Central memory CD4-positive, alpha-beta T cell (primary cell): ENCODE data around the gene AASDH.

Experiments
- DNase-seq: peaks from one replicate; pipeline ENCODE4 v3.0.0; 2022
- total RNA-seq, 3 experiments: gene quantifications; one replicate each; lab custom pipeline; 2026; lab: John Stamatoyannopoulos, UW

The AASDH gene, protein sequence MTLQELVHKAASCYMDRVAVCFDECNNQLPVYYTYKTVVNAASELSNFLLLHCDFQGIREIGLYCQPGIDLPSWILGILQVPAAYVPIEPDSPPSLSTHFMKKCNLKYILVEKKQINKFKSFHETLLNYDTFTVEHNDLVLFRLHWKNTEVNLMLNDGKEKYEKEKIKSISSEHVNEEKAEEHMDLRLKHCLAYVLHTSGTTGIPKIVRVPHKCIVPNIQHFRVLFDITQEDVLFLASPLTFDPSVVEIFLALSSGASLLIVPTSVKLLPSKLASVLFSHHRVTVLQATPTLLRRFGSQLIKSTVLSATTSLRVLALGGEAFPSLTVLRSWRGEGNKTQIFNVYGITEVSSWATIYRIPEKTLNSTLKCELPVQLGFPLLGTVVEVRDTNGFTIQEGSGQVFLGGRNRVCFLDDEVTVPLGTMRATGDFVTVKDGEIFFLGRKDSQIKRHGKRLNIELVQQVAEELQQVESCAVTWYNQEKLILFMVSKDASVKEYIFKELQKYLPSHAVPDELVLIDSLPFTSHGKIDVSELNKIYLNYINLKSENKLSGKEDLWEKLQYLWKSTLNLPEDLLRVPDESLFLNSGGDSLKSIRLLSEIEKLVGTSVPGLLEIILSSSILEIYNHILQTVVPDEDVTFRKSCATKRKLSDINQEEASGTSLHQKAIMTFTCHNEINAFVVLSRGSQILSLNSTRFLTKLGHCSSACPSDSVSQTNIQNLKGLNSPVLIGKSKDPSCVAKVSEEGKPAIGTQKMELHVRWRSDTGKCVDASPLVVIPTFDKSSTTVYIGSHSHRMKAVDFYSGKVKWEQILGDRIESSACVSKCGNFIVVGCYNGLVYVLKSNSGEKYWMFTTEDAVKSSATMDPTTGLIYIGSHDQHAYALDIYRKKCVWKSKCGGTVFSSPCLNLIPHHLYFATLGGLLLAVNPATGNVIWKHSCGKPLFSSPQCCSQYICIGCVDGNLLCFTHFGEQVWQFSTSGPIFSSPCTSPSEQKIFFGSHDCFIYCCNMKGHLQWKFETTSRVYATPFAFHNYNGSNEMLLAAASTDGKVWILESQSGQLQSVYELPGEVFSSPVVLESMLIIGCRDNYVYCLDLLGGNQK
- 18.9 to 38.3 (median 28.6) reads per million in 3 experiments for total RNA-seq

GRCh38 chr4:56387023-56388001 is at the start of gene AASDH:
AASDH (minus strand) TSS chr4:56387491; CDS start chr4:56384299, 3,192 bp downstream.
- DNase-seq = peak; percentile 94

DNA sequence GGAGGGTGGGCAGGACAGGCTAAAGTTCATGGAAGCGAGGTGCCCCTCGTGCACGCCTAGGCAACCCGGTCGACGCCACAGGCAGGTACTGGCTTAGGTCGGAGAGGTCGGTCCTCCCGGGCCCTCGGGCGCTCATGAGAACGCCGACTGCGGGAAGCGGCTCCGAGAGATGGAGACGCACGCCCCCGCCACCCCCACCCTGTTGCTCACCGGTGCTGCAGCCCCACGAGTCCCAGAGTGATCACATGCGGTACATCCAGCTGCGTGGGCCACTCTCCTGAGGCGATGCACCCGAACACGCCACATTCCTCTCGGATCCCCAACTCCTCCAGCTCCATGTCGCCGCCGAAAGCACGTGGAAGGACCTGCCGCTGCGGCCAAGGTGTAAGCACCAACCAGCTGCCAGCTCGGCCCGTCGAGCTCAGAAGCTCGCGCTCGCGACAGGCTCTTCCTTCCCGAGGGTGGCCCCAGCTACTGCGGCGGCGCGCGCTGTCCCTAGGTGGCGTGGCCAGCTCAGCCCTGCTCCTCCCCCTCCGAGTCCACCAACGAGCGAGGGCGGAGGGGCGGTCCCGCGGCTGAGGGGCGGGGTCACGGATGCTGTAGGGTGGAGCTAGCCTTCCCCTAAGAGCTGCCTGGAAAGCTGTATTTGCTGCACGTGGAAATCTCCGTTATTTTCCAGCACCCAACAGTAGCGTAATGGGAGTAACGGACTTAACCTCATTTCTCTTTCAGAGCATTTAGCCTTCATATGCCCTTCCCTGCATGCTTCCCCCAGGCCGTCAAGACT is 48.0 kb upstream of the AASDH start, which contains the start of gene PPAT:
TSS of gene PPAT (minus strand) at position 476 of the 787 bp plus-strand sequence. CDS start at position 338, 138 bp downstream.
- peak; percentile 99 for DNase-seq

GRCh38 chr4:56434599-56435139 is 47.4 kb upstream of the AASDH start:
- DNase-seq = no peak

DNA sequence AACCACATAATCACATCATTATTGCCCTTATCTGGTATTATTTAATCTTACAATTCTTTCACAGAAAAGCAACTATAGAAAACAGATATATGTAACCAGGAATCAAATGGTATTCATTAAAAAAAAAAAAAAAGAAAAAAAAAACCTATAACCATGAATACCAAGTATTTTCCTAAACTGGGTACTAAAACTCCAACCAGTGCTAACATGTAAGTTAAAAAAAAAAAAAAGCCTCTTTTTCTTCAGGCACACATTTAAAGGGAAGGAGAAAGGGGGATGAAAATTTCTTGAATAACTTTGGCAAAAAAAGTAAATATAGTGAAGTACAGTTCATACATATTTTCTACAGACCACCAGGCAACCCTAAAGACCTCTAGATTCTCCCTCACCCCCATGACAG is 46.0 kb upstream of the AASDH start:
- DNase-seq = no peak

- no peak for DNase-seq
Measured at GRCh38 chr4:56430203-56430602, 42.9 kb upstream of the AASDH start.

DNA sequence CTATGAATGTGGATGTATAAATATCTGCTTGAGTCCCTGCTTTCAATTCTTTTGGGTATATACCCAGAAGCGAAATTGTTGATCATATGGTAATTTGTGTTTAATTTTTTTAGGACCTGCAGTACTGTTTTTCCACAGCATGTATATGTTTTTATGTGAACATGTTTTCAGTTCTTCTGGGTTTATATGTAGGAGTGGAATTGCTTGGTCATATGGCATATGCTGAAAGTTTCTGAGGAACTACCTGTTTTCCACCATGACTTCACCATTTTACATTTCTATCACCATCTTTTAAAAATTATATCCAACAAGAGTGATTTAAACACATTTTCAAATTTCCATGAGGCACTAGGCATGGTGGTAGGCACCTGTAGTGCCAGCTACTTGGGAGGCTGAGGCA is 39.9 kb upstream of the AASDH start:
- DNase-seq = no peak

DNA sequence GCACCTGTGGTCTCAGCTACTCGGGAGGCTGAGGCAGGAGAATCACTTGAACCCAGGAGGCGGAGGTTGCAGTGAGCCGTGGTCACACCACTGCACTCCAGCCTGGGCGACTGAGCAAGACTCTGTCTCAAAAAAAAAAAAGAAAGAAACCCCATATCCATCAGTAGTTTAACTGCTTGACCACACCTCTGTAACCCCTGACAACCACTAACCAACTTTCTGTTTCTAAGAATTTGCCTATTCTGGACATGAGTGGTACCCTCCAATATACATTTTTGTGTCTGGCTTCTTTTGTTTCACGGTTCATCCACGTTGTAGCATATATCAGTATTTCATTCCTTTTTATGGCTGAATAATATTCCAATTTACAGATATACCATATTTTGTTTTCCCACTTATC is 39.0 kb upstream of the AASDH start:
- DNase-seq = no peak

DNA sequence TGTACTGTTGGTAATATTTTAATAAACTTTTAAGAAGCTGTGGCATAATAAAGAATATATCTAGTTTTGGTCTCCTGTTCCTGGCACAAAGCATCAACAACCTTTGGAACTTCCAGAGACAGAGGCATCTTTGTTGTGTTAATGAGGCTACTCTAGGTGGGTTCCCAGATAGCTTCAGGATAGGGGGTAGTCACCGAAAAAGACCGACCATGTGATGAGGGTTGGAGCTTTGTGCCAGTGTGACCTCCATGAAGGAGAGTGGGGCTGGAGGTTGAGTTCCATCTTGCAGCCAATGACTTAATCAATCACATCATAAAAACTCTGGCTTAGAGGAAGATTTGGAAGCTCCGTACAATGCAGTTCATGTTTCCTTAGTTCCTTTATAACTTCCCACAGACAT is 38.2 kb upstream of the AASDH start:
- no peak for DNase-seq

GRCh38 chr4:56424697-56425514 is 37.6 kb upstream of the AASDH start:
- peak; percentile 37 for DNase-seq

DNA sequence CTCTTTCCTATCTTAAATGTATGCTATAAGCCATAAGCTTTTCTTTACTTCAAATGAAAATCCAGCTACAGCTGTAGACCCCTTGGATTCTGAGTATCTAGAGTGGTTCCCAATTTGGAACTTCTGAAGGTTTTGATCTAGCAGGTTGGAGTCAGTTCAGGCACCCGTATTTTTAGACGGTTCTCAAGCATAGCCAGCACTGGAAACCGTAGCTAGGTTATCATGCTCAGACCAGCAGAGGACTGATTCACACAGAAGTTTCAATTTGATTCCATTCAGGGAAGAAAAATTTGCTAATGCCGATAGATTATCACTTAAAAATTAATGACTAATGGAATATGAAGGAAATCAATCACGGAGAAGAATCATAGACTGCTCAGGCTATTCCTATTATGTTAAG is 36.9 kb upstream of the AASDH start:
- no peak for DNase-seq

DNA sequence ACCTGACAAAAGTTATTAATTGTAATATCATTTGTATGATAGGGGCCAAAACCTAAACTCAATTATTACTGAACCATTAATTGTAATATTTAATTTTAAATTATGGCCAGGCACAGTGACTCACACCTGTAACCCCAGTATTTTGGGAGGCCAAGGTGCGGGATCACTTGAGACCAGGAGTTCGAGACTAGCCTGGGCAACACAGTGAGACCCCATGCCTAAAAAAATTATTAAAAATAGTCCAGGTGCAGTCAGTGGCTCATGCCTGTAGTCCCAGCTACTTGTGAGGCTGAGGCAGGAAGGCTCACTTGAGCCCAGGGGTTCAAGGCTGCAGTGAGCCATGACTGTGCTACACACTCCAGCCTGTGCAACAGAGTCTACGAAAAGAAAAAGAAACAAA is 30.1 kb upstream of the AASDH start:
- DNase-seq = no peak

GRCh38 chr4:56416349-56416748 is 29.1 kb upstream of the AASDH start:
- no peak for DNase-seq

GRCh38 chr4:56414135-56414670 is 26.9 kb upstream of the AASDH start:
- DNase-seq = no peak

DNA sequence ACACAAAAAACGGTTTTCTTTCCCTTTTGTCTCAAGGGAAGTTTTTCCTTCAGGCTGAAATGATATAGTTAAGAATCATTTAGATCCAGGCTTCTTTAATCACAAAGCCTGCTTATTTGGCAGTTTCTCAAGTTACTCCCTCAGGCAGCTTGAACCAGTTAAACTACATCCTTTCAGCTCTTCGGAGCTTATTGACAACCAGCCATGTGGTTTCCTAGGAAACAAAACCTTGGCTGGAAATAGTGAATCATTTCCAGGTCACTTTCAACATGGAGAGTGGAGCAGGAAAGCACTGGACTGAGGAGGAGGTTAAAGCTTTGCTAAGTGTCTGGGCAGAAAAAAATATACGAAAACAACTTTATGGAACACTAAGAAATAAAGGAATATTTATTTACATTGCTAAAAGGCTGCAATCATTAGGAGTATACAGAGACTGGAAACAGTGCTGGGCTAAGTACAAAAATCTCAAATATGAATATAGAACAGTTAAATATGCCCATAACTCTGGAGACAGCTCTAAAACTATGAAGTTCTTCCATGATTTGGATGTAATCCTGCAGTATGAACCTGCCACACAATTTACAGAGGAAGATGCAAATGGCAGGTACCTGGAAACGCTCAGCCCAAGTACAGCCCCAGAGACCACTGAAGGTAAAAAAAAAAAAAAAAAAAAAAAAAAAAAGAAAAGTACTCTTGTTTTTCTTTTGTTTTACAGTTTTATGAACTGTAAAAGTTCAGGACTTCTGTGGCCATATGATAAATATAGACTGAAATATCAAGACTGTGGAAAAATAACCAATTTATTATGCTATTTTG is 23.2 kb upstream of the AASDH start:
- no peak for DNase-seq

- DNase-seq = no peak
Measured at GRCh38 chr4:56409511-56410090, 22.3 kb upstream of the AASDH start.

DNA sequence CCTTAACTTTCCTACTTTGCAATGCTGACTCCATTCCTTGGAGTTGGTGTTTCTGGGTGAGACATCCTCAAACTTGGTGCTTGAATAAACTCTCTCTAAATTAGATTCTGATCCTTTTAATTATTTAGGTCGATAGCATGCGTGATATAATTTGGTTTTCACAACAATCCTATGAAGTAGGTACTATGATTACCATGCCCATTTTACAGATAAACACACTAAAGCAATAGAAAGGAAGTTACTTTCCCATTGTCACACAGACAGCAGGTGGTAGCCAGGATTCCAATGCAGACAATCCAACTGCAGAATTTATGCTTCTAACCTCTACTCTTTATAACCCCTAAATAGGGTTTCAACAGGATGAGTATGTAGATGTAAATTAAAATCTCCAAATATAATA is 21.7 kb upstream of the AASDH start:
- no peak for DNase-seq

- DNase-seq = no peak
Measured at GRCh38 chr4:56406151-56406550, 18.9 kb upstream of the AASDH start.

DNA sequence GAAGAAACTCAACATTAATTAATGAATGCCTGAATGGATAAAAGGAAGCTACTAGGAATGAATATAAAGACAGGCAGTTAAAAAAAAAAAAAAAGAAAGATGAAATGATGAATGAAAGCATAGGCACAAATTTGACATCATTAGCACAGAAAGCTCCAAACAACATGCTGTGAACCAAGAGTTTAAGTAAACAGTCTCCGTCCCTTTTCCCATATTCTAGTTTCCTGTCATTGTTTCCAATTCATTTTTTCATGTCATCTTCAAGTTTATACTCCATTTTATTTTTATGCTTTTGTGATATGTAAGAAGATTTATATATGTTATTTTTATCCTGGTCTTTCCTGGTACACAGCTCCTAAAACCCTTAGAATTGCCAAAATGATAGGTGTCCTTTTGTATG is 17.7 kb upstream of the AASDH start:
- no peak for DNase-seq
